NCI-H2196 treated with DMSO at 0.1 percent for 48 hours (cell line): ENCODE measurements around the gene RPS6KA4.
"Not testable (repeated sequence)": the region's sequence is repeated elsewhere in the genome, so short reads cannot be mapped to it uniquely, and the experiment has no call there.

Experiments used
- DNase-seq: peaks from one replicate; lab custom pipeline; 2025; ENCODE audit not compliant: unreplicated experiment; lab: John Stamatoyannopoulos, UW

Gene RPS6KA4

GRCh38 chr11:64413417-64413816 is 54.5 kb downstream of the RPS6KA4 start:
- no peak for DNase-seq

DNA sequence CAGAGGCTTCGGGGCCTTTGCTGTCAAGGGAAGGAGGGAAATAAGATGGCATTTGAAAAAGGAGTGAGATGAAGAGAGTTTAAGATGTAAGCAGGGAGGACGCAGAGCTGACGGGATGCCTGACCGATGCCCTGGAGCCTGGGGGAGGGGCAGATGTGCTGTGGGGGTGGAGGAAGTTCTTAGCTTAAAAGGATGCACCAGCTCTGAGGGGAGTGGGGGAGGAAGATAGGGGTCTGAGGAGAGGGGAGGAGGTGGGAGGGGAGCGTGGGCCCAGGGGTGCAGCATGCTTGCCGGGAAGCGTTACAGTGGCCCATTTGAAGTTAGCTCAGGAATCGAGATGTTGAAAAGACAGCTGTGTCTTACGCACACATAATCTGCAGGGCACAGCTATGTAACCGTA is 56.3 kb downstream of the RPS6KA4 start:
- DNase-seq: no peak

DNA sequence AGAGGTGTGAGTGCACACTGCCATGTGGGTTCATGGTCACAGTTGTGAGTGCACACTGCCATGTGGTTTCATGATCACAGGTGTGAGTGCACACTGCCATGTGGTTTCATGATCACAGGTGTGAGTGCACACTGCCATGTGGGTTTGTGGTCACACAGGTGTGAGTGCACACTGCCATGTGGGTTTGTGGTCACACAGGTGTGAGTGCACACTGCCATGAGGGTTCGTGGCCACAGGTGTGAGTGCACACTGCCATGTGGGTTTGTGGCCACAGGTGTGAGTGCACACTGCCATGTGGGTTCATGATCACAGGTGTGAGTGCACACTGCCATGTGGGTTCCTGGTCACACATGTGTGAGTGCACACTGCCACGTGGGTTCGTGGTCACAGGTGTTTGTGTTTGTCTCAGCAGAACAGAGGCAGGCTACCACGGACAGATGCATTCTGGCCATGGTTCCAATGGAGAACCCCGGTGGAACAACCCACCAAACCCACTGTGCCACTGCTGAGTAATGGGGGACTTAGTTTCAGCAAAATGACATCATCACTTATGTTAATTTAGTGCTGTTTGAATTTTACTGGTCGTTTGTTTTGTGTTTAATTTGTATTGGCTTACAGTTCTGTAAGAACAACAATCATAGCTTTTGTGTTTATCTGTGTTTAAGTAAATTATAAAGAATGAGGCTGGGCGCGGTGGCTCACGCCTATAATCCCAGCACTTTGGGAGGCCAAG is 57.2 kb downstream of the RPS6KA4 start:
- DNase-seq: no peak

DNA sequence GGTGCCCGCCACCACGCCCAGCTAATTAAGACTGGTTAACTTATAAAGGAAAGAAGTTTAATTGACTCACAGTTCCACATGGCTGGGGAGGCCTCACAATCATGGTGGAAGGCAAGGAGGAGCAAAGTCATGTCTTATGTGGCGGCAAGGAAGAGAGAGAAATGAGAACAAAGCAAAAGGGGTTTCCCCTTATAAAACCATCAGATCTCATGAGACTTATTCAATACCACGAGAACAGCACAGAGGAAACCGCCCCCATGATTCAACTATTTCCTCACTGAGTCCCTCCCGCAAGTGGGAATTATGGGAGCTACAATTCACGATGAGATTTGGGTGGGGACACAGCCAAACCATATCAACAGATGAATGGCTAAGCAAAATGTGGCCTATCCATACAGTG is 59.3 kb downstream of the RPS6KA4 start:
- not testable (repeated sequence) for DNase-seq

DNA sequence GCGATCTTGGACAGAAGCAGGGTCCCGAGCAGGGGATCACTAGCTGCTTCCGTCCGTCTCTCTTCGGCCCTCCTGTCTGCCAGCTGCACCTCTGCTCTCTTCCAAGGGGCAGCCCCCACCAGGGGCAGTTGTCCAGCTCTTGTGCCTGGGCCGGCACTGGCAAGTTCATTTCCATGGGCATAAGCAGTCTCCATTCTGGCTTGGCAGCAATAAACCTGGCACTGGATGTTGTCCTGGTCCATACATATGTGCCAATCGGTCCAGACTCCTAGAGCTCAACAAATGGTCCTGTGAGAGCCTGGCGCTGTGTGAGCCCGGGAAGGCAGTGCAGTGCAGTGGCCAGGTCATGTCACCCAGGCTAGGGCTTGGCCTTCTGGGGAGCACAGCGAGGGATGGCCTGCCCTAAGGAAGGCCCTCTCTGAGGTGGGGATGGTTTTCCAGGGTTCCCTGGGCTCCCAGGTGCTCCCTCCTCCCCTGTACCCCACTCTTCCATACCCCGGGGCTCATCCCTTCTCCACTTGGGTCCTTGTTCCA is 60.4 kb downstream of the RPS6KA4 start:
- DNase-seq: no peak

GRCh38 chr11:64419818-64420485 is 61.0 kb downstream of the RPS6KA4 start:
- DNase-seq: no peak
